Measurements from ENCODE around the gene SELENOH. TPM values are rescaled to one million over a fixed set of nuclear protein-coding genes. Genes with fewer than 3 reads are reported as not detected.

SELENOH gene
- total and polyA plus RNA-seq, 2 donors: 46.4 to 119 TPM

DNA sequence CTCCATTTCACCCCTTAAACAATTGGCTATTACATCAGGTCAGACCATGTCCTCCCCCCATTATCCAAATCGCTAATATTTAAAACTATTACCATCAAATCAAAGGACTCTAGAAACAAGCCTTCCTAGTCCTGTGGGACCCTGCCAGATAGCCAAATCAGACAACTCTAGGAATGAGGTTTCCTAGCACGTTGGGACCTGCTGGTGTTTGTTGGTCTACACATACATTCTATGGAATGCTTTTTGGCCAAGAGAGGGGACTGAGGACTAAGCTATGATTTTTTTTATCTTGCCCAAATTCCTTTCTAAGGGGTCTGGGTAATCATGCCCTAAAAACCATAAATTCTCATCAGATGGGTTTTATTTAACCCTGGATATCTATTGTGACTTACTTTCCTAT lies 14.1 kb upstream of the SELENOH start:
- no peak for DNase-seq (ENCODE audit: extremely low spot score)
- Histone ChIP-seq H3K4me3 (ENCODE audit: low read depth, low read length) (no peak overlapping the region), H3K27ac (ENCODE audit: low read depth) (no peak overlapping the region), H3K4me1 (ENCODE audit: insufficient read depth) (no peaks in the 10 kb centered on the region), H3K36me3 (ENCODE audit: insufficient read depth) (peaks cover 3% of the 10 kb centered on the region)
- WGBS: 63% methylated on average over 2 of the region's 2 CpGs

GRCh38 chr11:57728829-57729228 lies 12.5 kb upstream of the SELENOH start:
- Histone ChIP-seq H3K4me1 (ENCODE audit: insufficient read depth) (no peaks in the 10 kb centered on the region), H3K4me3 (ENCODE audit: low read depth, low read length) (no peak overlapping the region), H3K36me3 (ENCODE audit: insufficient read depth) (no peaks in the 10 kb centered on the region), H3K27ac (ENCODE audit: low read depth) (no peak overlapping the region)
- no peak for DNase-seq (ENCODE audit: extremely low spot score)
- 75% methylated on average over 7 of the region's 7 CpGs for WGBS

DNA sequence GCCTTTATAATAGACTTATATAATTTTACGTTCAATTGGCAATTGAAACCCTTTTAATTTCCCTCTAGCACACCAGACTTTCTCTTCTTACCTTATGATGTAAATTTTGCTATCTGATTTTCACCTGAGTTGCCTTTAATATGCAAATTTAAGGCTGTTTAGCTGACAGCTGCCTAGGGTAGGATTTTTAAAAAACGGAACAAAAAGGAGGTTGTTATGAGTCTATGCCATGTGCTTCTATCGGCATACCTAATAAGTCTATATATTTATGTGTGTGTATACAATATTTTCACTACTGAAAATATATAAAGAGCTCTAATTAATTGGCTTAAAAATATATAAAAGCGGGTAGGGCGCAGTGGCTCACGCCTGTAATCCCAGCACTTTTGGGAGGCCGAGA lies 11.8 kb upstream of the SELENOH start:
- Histone ChIP-seq H3K4me3 (ENCODE audit: low read depth, low read length) (no peak overlapping the region), H3K4me1 (ENCODE audit: insufficient read depth) (no peaks in the 10 kb centered on the region), H3K27ac (ENCODE audit: low read depth) (no peak overlapping the region), H3K36me3 (ENCODE audit: insufficient read depth) (no peaks in the 10 kb centered on the region)
- no peak for DNase-seq (ENCODE audit: extremely low spot score)
- 93% methylated on average over 7 of the region's 7 CpGs for WGBS

- 96% methylated on average over 1 of the region's 1 CpG for WGBS
- H3K4me1 ChIP-seq (ENCODE audit: insufficient read depth): no peaks in the 10 kb centered on the region
Measured at GRCh38 chr11:57732661-57733060, 8.6 kb upstream of the SELENOH start.

GRCh38 chr11:57735619-57736298 lies 5.5 kb upstream of the SELENOH start:
- Histone ChIP-seq H3K36me3 (ENCODE audit: insufficient read depth) (no peaks in the 10 kb centered on the region), H3K4me3 (ENCODE audit: low read depth, low read length) (no peak overlapping the region), H3K4me1 (ENCODE audit: insufficient read depth) (no peaks in the 10 kb centered on the region), H3K27ac (ENCODE audit: low read depth) (no peak overlapping the region)
- WGBS: 79% methylated on average over 3 of the region's 3 CpGs
- no peak for DNase-seq (ENCODE audit: extremely low spot score)

More at GRCh38 chr11:57732661-57733060, 8.6 kb upstream of the SELENOH start:
- Histone ChIP-seq H3K36me3 (ENCODE audit: insufficient read depth) (no peaks in the 10 kb centered on the region), H3K27ac (ENCODE audit: low read depth) (no peak overlapping the region), H3K4me3 (ENCODE audit: low read depth, low read length) (no peak overlapping the region)
- DNase-seq (ENCODE audit: extremely low spot score): no peak

DNA sequence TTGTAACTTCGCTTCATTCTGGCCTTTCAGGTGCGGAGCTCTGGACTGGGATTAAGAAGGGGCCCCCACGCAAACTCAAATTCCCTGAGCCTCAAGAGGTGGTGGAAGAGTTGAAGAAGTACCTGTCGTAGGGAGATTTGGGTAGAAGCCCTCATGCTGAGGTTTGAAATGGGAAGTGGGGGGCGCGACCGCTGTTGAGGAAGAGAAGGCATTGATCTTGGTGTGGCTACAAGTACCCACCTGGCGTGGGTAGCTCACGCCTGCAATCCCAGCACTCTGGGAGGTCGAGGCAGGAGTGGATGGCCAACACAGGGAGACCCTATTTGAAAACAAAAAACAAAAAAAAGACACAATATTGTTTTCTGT lies 779 bp downstream of the SELENOH start:
- peak overlapping the region; percentile 69 for H3K4me3 ChIP-seq (ENCODE audit: low read depth, low read length)
- no peaks in the 10 kb centered on the region for H3K4me1 ChIP-seq (ENCODE audit: insufficient read depth)
- peak overlapping the region; percentile 89 for H3K27ac ChIP-seq (ENCODE audit: low read depth)
- no peaks in the 10 kb centered on the region for H3K36me3 ChIP-seq (ENCODE audit: insufficient read depth)
- WGBS: 3% methylated on average over 10 of the region's 10 CpGs
- DNase-seq (ENCODE audit: extremely low spot score): no peak

DNA sequence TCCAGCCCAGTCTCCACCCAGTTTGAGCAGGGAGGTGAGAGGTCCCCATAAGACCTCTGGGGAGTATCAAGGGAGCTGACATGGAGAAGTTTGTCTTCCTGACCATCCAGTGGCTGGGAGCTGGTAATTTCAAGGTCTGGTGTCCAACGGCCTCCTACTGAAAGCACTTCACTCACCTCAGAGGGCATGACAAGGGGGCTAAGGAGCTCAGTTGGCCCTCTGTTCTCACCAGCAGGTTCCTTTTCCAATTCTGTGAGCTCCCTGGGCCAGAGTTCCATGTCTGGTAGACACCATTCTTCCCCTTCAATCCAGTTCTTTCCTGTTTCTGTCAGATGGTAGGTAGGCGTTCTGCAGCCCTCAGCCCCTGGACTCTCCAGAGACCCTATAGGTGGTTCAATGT lies 3.1 kb downstream of the SELENOH start:
- no peak for DNase-seq (ENCODE audit: extremely low spot score)
- Histone ChIP-seq H3K27ac (ENCODE audit: low read depth) (no peak overlapping the region), H3K4me3 (ENCODE audit: low read depth, low read length) (no peak overlapping the region), H3K4me1 (ENCODE audit: insufficient read depth) (no peaks in the 10 kb centered on the region), H3K36me3 (ENCODE audit: insufficient read depth) (no peaks in the 10 kb centered on the region)
- WGBS: 82% methylated on average over 2 of the region's 2 CpGs

- no peaks in the 10 kb centered on the region for H3K36me3 ChIP-seq (ENCODE audit: insufficient read depth)
- H3K4me3 ChIP-seq (ENCODE audit: low read depth, low read length): no peak overlapping the region
- no peak overlapping the region for H3K27ac ChIP-seq (ENCODE audit: low read depth)
- DNase-seq (ENCODE audit: extremely low spot score): no peak
- 86% methylated on average over 5 of the region's 5 CpGs for WGBS
- no peaks in the 10 kb centered on the region for H3K4me1 ChIP-seq (ENCODE audit: insufficient read depth)
Measured at GRCh38 chr11:57745206-57745605, 3.9 kb downstream of the SELENOH start.

GRCh38 chr11:57746920-57747319 lies 5.6 kb downstream of the SELENOH start:
- DNase-seq (ENCODE audit: extremely low spot score): no peak
- WGBS: 87% methylated on average over 1 of the region's 1 CpG

GRCh38 chr11:57751176-57751575 lies 9.9 kb downstream of the SELENOH start:
- DNase-seq (ENCODE audit: extremely low spot score): no peak
- H3K4me1 ChIP-seq (ENCODE audit: insufficient read depth): no peaks in the 10 kb centered on the region
- H3K27ac ChIP-seq (ENCODE audit: low read depth): no peak overlapping the region
- no peaks in the 10 kb centered on the region for H3K36me3 ChIP-seq (ENCODE audit: insufficient read depth)
- no peak overlapping the region for H3K4me3 ChIP-seq (ENCODE audit: low read depth, low read length)

More at GRCh38 chr11:57746920-57747319, 5.6 kb downstream of the SELENOH start:
- H3K27ac ChIP-seq (ENCODE audit: low read depth): no peak overlapping the region
- H3K4me1 ChIP-seq (ENCODE audit: insufficient read depth): no peaks in the 10 kb centered on the region
- H3K4me3 ChIP-seq (ENCODE audit: low read depth, low read length): no peak overlapping the region
- H3K36me3 ChIP-seq (ENCODE audit: insufficient read depth): no peaks in the 10 kb centered on the region

DNA sequence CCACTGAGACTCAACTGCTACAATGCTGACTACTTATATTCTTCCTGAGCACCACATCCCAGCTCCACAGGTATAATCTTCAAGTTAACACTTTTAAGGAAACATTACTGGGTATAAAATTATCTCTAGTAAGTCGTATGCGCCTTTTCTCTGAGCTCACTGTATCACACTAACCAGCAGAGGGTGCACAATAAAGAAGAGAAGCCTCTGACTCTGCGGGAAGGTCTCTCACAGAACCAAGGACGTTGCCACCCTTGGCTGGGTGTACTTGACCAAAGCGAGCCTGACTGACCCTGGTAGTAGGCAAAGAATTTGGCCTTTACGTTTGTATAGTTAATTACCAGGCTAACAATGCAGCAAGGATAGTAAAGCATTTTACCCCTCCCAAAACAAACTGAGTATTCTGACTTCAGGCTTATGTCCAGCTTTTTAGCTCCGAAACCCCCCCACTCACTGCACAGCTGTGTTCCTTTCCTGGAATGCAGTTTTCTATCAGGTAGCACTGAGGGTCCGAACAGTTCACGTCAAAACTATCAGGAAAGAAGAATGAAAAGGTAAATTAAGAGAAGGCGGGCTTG lies 10.5 kb downstream of the SELENOH start, which contains the start of gene BTBD18:
BTBD18 (minus strand) TSS at position 144 of the 578 bp plus-strand sequence. CDS start 631 bp downstream, outside the sequence.
- H3K4me1 ChIP-seq (ENCODE audit: insufficient read depth): no peaks in the 10 kb centered on the region
- no peak within 1 kb of the TSS for H3K4me3 ChIP-seq (ENCODE audit: low read depth, low read length)
- H3K27ac ChIP-seq (ENCODE audit: low read depth): no peak within 1 kb of the TSS
- DNase-seq (ENCODE audit: extremely low spot score): no peak
- 50% methylated on average over 10 of the region's 10 CpGs for WGBS
- no peaks in the 10 kb centered on the region for H3K36me3 ChIP-seq (ENCODE audit: insufficient read depth)

DNA sequence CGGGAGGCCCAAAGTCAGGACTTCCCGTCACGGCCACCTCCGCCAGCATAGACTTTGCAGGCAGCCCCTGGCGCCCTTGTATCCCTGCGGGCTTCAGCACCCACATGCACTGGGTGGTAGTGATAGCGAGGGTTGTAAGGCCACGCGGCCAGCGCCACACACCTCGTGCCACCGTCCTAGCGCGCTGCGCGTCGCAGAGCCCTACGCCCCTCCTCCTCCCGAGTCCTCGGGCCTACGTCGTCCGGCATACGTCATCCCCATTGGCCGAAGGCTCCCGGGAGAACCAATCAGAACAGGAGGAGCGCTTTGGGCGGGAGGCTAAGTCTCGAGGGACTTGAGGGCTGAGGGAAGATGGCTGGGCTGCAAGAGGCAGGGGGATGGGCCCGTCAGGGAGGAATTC lies 11.7 kb downstream of the SELENOH start:
- no peak overlapping the region for H3K4me3 ChIP-seq (ENCODE audit: low read depth, low read length)
- 95% methylated on average over 30 of the region's 30 CpGs for WGBS
- no peak overlapping the region for H3K27ac ChIP-seq (ENCODE audit: low read depth)
- no peaks in the 10 kb centered on the region for H3K36me3 ChIP-seq (ENCODE audit: insufficient read depth)
- no peaks in the 10 kb centered on the region for H3K4me1 ChIP-seq (ENCODE audit: insufficient read depth)
- DNase-seq (ENCODE audit: extremely low spot score): no peak

DNA sequence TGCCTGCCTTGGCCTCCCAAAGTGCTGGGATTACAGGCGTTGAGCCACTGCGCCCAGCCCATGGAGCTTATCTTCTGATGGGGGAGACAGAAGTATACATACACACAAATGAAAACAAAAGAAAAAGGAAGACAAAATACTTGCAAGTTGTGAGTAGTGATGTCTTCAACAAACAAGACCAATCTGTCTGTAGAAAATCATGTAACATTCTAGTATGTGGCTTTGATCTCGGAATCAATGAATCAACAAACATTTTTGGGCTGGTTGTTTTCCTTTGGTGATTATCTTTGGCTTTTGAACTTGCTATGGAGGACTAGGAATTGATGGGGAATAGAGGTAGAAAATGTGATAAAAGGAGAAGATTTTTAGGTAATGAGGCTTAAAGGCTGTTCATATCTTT lies 16.9 kb downstream of the SELENOH start:
- H3K27ac ChIP-seq (ENCODE audit: low read depth): no peak overlapping the region
- DNase-seq (ENCODE audit: extremely low spot score): no peak
- no peaks in the 10 kb centered on the region for H3K4me1 ChIP-seq (ENCODE audit: insufficient read depth)
- no peaks in the 10 kb centered on the region for H3K36me3 ChIP-seq (ENCODE audit: insufficient read depth)
- 81% methylated on average over 3 of the region's 3 CpGs for WGBS
- H3K4me3 ChIP-seq (ENCODE audit: low read depth, low read length): no peak overlapping the region

Measured in urinary bladder (tissue), 4 donors.